ENCODE data around the gene TIGD6.
A peak's percentile ranks its signal among the peaks of the same experiment; 100 is the strongest.

TIGD6 gene

DNA sequence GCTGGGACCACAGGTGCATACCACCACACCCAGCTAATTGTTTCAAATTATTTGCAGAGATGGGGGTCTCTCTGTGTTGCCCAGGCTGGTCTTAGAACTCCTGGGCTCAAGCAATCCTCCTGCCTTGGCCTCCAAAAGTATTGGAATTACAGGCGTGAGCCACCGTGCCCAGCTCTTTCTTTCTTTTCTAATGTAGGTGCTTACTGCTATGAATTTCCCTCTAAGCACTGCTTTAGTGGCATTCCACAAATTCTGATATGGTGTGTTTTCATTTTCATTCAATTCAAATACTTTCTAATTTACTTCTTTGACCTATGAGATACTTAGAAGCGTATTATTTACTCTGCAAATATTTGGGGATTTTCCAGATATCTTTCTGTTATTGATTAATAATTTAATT is 15.0 kb upstream of the TIGD6 start:
- no peak for DNase-seq

DNA sequence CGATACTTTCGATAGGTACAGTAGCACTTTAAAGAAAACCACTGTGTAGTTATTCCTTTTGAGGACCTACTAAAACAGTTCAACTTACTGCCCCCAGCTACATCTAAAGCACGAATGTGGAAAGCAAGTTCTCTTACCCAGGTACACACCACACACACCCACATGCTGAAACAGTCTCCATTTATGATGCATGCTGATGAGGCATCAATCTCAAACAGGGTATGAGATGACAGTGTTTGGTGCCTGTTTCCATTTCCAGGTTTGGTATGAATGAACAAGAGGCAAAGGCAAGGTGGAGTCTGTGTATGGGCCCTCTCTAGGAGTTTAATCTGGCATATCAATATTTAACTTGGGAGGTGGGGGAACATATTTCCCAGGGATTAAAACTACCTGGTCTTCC is 14.0 kb upstream of the TIGD6 start:
- no peak for DNase-seq

DNA sequence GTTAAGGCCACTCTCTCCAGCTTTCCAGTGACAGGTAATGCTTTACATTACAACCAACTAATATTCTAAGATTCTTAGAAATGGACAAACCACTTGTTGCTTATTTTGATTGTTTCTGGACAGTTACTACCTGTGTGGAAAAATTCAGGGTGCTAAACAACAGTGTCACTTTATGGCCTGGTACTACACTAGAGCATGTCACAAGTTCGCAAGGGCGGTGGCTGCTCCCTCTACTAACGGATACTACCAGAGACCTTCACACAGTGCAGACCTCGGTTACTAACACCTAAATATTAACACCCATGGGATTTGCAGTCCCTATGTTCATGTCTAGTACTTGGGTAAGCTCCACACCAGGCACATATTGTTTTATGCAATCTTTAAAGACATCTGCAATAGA is 13.5 kb upstream of the TIGD6 start:
- no peak for DNase-seq

- no peak for DNase-seq
Measured at GRCh38 chr5:150009671-150010387, 9.4 kb upstream of the TIGD6 start.

- DNase-seq: no peak
Measured at GRCh38 chr5:150007050-150007449, 6.6 kb upstream of the TIGD6 start.

DNA sequence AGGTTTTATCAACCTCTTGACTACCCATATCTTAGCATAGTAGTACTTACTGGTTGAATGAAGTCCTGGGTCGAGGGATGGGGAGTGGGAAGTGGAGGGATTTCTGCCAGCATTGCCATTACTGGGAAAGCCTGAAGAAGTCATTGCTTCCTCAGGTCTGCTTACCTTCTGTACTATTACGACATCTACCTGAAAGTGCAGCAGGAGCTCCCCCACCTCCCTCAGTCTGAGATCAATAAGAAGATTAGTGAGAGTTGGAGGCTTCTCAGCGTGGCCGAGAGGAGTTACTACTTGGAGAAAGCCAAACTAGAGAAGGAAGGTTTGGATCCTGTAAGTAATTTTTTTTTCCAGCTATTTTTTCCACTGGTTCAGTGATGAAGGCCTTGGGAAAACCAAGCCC is 5.9 kb upstream of the TIGD6 start:
- no peak for DNase-seq

DNA sequence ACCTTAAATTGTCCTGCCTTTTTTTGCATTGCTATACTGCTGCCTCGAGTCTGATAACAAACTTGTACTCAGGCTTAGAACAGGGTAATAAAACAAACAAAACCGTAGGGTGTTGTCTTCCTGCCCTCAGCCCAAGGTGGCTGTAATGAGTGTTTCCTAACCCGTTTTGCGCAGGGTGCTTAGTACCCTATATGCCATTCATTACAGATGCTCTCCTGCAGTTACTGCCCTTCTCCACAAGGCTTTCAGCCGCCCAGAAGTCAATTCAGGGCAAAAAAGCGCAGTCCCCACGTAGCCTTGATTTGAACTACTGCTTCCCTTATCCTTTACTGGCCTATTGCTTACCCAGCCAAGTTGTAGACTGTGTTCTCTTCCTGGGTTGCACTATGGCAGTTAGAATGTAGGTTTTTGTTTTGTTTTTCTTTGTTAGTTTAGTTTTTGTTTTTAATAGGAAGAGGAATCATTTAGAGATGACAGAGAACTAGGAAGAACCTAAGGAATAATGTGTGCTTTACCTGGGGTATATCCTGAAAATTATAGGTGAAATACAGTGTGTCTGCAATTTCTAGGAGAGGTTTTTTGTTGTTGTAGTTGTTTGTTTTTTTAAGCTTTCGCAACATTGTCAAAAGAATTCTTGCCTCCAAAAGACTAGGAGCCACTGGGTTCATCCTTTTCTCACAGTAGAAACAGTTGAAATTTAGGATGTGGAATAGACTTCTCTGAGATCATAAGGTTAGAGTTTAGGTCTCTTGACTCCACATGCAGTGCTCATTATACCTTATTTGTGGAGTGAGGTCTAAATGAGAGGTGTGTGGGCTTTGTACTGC is 1.4 kb upstream of the TIGD6 start:
- peak; percentile 71 for DNase-seq

GRCh38 chr5:150000990-150001659 is 671 bp upstream of the TIGD6 start:
- peak; percentile 79 for DNase-seq

- DNase-seq: no peak
Measured at GRCh38 chr5:149999866-150000255, 593 bp downstream of the TIGD6 start.

DNA sequence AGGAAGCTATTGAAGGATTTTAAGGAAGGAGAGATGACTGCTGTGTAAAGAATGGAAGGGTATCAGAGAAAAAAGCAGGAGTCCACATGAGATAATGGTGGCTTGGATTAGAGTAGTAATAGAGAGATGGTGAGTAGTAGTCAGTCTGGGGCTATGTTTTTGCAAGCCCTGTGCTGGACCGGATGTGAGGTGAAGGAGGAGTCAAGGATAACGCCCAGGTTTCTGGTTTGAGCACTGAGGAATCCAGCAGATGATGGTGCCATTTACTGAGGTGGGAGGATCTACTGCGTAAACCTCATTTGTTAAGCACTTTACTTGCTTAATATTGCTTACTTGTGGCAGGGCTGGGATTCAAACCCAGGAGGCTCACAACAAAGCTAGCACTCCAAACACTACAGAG is 1.1 kb downstream of the TIGD6 start:
- no peak for DNase-seq

DNA sequence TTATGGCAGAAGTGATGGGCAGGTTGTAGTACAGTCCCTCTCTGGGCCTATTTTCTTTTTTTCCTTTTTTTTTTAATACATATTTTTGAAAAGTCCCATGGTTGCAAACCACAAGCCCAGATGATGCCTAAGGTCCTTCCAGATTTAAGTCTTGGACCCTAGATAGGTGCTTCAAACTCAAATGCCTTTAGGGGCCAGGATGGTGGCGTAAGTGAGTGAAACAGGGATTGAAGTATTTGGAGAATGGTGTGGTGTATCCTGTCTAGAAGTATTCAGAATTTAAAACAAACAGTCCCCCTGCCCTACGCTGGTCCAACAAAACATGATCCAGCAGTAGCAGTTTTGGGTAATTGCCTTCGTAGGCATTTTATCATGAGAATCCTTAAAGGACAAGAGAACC is 2.2 kb downstream of the TIGD6 start:
- DNase-seq: no peak

GRCh38 chr5:149996205-149996890 is 4.1 kb downstream of the TIGD6 start:
- no peak for DNase-seq

DNA sequence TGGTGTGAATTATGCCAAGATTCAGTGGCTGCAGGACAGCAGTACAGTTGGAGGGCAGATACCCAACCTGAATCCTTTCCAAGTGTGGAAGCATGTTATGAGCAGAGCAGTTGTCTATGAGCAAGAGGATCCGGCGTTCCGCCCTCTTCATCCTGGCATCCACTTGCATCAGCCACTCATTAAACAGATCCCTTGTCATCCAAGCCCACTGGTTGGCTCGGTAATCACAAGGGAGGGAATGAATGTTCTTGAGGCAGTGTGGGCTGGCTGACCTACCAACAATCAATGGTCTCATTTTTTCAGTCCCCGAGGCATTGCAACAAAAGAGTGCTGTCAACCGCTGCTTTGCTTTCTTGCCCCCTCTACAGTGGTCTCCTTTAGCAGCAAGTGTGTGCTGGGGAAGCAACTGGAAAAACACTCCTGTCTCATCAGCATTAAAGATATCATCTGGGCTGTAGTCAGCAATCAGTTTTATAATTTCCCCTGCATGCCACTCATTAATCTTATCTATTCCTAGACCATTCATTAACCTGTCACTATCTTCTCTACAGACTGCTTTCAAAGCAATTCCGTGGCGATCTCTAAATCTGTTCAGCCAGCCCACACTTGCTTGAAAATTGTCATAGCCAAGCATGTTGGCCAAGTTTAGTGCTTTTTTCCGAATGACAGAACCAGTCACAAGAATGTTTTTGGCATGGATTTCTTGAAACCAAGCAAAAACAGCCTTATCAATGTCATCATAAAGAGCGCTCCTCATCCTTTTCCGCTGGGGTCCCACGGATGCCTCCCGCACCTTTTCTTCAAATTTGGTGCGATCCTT is 4.9 kb downstream of the TIGD6 start:
- no peak for DNase-seq

DNA sequence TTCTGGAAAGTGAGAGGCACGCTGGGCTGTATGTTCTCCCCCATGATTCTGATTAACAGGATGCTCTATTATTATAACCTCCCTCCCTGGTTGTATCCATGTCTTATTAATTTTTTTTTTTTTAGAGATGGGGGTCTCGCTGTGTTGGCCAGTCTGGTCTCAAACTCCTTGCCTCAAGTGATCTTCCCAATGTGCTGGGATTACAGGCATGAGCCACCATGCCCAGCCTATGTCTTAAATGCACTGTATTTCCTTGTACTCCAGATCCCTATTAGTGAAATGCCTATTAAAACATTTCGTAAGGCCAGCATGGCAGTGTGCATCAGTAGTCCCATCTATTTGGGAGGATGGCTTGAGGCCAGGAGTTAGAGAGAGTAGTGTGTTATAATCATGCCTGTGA is 7.0 kb downstream of the TIGD6 start:
- no peak for DNase-seq

GRCh38 chr5:149990518-149991376 is 9.7 kb downstream of the TIGD6 start:
- peak; percentile 69 for DNase-seq

DNA sequence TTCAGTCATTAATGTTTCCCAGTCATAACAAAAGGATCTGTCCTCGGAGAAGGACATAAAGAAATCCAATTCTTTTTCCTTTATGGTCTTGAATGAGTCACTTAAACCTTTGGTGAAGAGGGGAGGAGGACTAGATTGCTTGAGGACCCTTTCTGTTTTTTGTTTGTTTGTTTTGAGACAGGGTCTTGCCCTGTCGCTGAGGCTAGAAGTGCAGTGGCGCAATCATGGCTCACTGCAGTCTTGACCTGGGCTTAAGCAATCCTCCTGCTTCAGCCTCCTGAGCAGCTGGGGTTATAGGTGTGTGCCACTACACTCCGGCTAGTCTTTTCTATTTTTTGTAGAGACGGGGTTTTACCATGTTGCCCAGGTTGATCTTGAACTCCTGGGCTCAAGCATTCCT is 12.3 kb downstream of the TIGD6 start:
- no peak for DNase-seq

GRCh38 chr5:149982505-149982904 is 17.9 kb downstream of the TIGD6 start:
- no peak for DNase-seq

DNA sequence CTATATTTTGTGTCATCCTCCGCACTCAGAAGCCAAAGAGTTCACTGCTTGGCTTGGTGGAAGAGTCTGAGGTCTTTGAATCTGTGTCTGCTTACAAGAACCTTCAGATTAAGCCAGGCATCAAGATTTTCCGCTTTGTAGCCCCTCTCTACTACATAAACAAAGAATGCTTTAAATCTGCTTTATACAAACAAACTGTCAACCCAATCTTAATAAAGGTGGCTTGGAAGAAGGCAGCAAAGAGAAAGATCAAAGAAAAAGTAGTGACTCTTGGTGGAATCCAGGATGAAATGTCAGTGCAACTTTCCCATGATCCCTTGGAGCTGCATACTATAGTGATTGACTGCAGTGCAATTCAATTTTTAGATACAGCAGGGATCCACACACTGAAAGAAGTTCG is 19.2 kb downstream of the TIGD6 start:
- no peak for DNase-seq

GRCh38 chr5:149979896-149980295 is 20.6 kb downstream of the TIGD6 start:
- no peak for DNase-seq

DNA sequence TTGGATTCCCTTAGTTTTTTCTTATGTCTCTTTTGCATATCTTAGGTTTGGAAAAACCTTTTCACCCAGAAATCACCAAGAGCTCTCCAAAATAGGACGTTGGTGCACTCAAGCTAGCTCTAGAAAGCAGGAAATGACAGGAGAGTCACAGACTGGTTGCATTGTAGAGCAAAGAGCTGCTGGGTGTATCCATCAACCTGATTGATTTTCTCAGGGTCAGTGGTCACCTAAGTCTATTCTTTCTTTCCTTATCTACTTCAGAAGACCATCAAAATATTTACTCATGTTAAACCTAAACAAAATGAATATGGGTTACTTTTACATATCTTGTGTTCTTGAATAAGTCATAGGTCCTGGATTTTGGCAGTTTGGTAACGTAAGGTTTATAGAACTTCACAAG is 25.0 kb downstream of the TIGD6 start:
- DNase-seq: no peak

DNA sequence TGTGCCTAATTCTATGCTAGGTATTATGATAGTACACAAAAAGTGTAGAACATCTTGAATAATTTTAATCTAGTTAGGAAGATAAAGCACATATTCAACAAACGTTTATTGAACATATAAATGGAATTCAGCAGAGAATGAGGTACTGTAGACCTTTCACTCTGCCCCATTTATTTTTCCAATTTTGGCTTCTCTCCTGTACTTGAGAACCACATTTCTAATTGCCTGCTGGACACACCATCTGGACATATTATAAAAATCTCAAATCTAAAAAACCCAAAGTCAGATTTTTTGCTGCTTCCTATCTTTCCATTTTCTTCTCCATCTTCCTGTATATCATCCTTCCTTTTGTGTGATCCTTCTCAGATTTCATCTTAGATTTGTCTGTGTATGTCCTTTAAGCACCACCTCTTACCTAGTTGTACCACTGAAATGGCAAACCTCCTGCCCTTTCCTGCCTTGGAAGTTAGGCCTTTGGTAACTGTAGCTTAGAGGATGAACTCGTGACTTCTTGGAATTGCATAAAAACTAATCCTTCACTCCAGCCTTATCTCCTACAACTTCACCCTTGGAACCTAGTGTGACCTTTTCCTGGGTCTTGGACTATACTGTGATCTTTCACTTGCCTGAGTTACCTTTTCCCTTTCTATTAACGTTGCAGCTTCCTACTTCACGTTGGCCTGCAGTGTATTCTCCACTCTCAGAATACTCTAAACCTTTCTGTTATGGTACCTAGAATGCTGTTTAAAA is 31.1 kb downstream of the TIGD6 start:
- DNase-seq: no peak

All from activated CD8-positive, alpha-beta memory T cell treated with anti-CD3 and anti-CD28 coated beads, Interleukin-2, amount 50 U/mL, for 48 hours (primary cell).